Panc1 (cell line): ENCODE results near the gene POU2F2.

ENCODE experiments used
- POLR2AphosphoS5 ChIP-seq: IDR thresholded peaks from 2 replicates; pipeline ENCODE4 v1.6.1; 2012; ENCODE audit warnings: mild to moderate bottlenecking, low read depth, low read length, moderate library complexity
- SIN3A ChIP-seq: IDR thresholded peaks from 2 replicates; pipeline ENCODE4 v1.6.1; 2012; ENCODE audit warnings: low read depth, mild to moderate bottlenecking, low read length, moderate library complexity, borderline replicate concordance; ENCODE audit not compliant: insufficient read depth
- TCF7L2 ChIP-seq: IDR thresholded peaks from 2 replicates; pipeline ENCODE4 v1.6.1; 2011; ENCODE audit warnings: mild to moderate bottlenecking, low read depth, low read length, inconsistent platforms
- TF ChIP-seq, protein P1 (sequence below), 2 experiments: IDR thresholded peaks; 2 replicates each; pipeline ENCODE4 v1.6.1; 2011 to 2012; ENCODE audit warnings: low read depth in 2 of 2, control low read depth in 1 of 2, low read length in 1 of 2, mild to moderate bottlenecking in 1 of 2, moderate library complexity in 1 of 2; ENCODE audit not compliant: insufficient read depth in 1 of 2
- TF ChIP-seq, protein P2 (sequence below): fragments of 450-650 bp; IDR thresholded peaks from 2 replicates; pipeline ENCODE4 v1.5.1; 2017; ENCODE audit warnings: mild to moderate bottlenecking

DNA sequence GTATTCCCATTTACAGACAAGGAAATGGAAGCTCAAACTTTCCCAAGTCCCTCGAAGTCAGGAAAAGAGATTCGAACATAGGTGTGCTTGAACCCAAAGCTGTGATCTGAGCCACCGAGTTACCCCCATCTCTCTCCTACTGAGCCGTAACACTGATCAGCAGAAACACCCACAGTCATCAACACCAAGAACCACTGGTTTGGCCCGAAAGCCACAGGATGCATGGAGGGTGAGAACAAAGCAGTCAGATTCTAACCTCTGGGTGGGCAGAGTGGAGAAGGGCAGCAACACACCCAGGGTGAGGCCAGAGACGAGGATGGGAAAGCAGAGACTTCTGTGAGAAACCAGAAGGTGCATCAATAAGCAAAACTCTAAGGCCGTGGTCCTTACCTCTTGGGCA, 27.7 kb upstream of the POU2F2 start:
- TF ChIP-seq, protein P1, sequence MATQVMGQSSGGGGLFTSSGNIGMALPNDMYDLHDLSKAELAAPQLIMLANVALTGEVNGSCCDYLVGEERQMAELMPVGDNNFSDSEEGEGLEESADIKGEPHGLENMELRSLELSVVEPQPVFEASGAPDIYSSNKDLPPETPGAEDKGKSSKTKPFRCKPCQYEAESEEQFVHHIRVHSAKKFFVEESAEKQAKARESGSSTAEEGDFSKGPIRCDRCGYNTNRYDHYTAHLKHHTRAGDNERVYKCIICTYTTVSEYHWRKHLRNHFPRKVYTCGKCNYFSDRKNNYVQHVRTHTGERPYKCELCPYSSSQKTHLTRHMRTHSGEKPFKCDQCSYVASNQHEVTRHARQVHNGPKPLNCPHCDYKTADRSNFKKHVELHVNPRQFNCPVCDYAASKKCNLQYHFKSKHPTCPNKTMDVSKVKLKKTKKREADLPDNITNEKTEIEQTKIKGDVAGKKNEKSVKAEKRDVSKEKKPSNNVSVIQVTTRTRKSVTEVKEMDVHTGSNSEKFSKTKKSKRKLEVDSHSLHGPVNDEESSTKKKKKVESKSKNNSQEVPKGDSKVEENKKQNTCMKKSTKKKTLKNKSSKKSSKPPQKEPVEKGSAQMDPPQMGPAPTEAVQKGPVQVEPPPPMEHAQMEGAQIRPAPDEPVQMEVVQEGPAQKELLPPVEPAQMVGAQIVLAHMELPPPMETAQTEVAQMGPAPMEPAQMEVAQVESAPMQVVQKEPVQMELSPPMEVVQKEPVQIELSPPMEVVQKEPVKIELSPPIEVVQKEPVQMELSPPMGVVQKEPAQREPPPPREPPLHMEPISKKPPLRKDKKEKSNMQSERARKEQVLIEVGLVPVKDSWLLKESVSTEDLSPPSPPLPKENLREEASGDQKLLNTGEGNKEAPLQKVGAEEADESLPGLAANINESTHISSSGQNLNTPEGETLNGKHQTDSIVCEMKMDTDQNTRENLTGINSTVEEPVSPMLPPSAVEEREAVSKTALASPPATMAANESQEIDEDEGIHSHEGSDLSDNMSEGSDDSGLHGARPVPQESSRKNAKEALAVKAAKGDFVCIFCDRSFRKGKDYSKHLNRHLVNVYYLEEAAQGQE (IDR thresholded peaks at IDR 0.05; ENCODE audit: insufficient read depth in 1 of 2, low read depth in 2 of 2, low read length in 1 of 2), result no peak
- TF ChIP-seq POLR2AphosphoS5 (no peak), TCF7L2 (no peak), SIN3A (no peak)
- TF ChIP-seq, protein P2, sequence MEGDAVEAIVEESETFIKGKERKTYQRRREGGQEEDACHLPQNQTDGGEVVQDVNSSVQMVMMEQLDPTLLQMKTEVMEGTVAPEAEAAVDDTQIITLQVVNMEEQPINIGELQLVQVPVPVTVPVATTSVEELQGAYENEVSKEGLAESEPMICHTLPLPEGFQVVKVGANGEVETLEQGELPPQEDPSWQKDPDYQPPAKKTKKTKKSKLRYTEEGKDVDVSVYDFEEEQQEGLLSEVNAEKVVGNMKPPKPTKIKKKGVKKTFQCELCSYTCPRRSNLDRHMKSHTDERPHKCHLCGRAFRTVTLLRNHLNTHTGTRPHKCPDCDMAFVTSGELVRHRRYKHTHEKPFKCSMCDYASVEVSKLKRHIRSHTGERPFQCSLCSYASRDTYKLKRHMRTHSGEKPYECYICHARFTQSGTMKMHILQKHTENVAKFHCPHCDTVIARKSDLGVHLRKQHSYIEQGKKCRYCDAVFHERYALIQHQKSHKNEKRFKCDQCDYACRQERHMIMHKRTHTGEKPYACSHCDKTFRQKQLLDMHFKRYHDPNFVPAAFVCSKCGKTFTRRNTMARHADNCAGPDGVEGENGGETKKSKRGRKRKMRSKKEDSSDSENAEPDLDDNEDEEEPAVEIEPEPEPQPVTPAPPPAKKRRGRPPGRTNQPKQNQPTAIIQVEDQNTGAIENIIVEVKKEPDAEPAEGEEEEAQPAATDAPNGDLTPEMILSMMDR, result no peak
